ENCODE data around the gene VCAM1.

Gene VCAM1

GRCh38 chr1:100718581-100718980 is 961 bp upstream of the VCAM1 start:
- Histone ChIP-seq H3K4me3 (ENCODE audit: low read depth, low read length) (no peak overlapping the region), H3K9me3 (ENCODE audit: severe bottlenecking) (no peaks in the 10 kb centered on the region), H3K27ac (no peak overlapping the region), H3K36me3 (no peaks in the 10 kb centered on the region), H3K27me3 (ENCODE audit: insufficient read depth, low read depth, severe bottlenecking) (no peaks in the 10 kb centered on the region)
- TF ChIP-seq CTCF (IDR thresholded peaks at IDR 0.05; ENCODE audit: low read depth, low read length), result no peak
- no peak for DNase-seq

GRCh38 chr1:100720101-100720500 is 559 bp downstream of the VCAM1 start:
- H3K9me3 ChIP-seq (ENCODE audit: severe bottlenecking), result no peaks in the 10 kb centered on the region
- H3K27me3 ChIP-seq (ENCODE audit: insufficient read depth, low read depth, severe bottlenecking), result no peaks in the 10 kb centered on the region
- no peak for DNase-seq
- TF ChIP-seq CTCF (IDR thresholded peaks at IDR 0.05; ENCODE audit: low read depth, low read length), result no peak
- H3K36me3 ChIP-seq, result no peaks in the 10 kb centered on the region
- no peak overlapping the region for H3K4me3 ChIP-seq (ENCODE audit: low read depth, low read length)
- no peak overlapping the region for H3K27ac ChIP-seq

DNA sequence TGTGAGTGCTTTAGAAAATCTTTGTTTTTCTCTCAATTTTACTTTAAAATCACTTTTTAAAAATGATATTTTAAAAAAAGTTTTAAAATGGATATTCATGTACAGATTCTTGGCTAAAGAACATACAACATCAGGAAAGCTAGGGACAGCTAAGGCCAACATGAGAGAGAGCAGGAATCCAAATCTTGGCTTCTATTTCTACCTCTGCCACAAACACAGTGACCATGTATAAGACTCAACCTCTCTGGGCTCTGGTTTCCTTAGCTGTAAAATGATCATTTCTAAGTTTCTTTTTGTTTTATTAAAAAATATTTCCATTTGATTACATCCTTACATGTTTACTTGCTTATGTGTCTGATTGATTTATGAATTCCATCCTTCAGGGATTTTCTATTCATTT is 1.2 kb downstream of the VCAM1 start:
- H3K27ac ChIP-seq, result no peak overlapping the region
- no peaks in the 10 kb centered on the region for H3K9me3 ChIP-seq (ENCODE audit: severe bottlenecking)
- no peak for TF ChIP-seq CTCF (IDR thresholded peaks at IDR 0.05; ENCODE audit: low read depth, low read length)
- H3K4me3 ChIP-seq (ENCODE audit: low read depth, low read length), result no peak overlapping the region
- DNase-seq, result no peak
- no peaks in the 10 kb centered on the region for H3K36me3 ChIP-seq
- no peaks in the 10 kb centered on the region for H3K27me3 ChIP-seq (ENCODE audit: insufficient read depth, low read depth, severe bottlenecking)

- no peak for DNase-seq
- H3K36me3 ChIP-seq, result no peaks in the 10 kb centered on the region
- no peak for TF ChIP-seq CTCF (IDR thresholded peaks at IDR 0.05; ENCODE audit: low read depth, low read length)
- no peak overlapping the region for H3K27ac ChIP-seq
- H3K9me3 ChIP-seq (ENCODE audit: severe bottlenecking), result no peaks in the 10 kb centered on the region
- H3K27me3 ChIP-seq (ENCODE audit: insufficient read depth, low read depth, severe bottlenecking), result no peaks in the 10 kb centered on the region
- no peak overlapping the region for H3K4me3 ChIP-seq (ENCODE audit: low read depth, low read length)
Measured at GRCh38 chr1:100721526-100722207, 2.1 kb downstream of the VCAM1 start.

- no peak for DNase-seq
- no peaks in the 10 kb centered on the region for H3K36me3 ChIP-seq
- H3K9me3 ChIP-seq (ENCODE audit: severe bottlenecking), result no peaks in the 10 kb centered on the region
- no peak overlapping the region for H3K27ac ChIP-seq
- H3K27me3 ChIP-seq (ENCODE audit: insufficient read depth, low read depth, severe bottlenecking), result no peaks in the 10 kb centered on the region
- no peak overlapping the region for H3K4me3 ChIP-seq (ENCODE audit: low read depth, low read length)
- TF ChIP-seq CTCF (IDR thresholded peaks at IDR 0.05; ENCODE audit: low read depth, low read length), result no peak
Measured at GRCh38 chr1:100722221-100722620, 2.7 kb downstream of the VCAM1 start.

DNA sequence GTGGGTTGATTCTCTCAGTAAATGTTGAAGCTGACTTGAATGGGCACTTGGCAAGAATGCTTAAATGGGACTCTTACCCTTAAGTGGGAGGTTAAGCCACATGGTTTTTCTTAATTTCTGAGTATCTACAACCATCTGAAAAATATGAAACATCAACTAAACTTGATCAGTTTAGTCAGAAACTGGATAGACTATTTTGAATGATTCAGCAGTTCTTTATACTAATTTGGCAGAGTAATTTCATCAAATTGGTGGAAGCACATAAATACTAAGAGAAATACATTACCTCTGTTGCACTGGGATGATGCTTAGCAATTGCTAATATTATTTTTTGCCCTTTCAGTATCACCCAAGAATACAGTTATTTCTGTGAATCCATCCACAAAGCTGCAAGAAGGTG is 4.7 kb downstream of the VCAM1 start:
- no peaks in the 10 kb centered on the region for H3K27me3 ChIP-seq (ENCODE audit: insufficient read depth, low read depth, severe bottlenecking)
- H3K9me3 ChIP-seq (ENCODE audit: severe bottlenecking), result no peaks in the 10 kb centered on the region
- DNase-seq, result no peak
- TF ChIP-seq CTCF (IDR thresholded peaks at IDR 0.05; ENCODE audit: low read depth, low read length), result no peak
- no peak overlapping the region for H3K27ac ChIP-seq
- no peaks in the 10 kb centered on the region for H3K36me3 ChIP-seq
- no peak overlapping the region for H3K4me3 ChIP-seq (ENCODE audit: low read depth, low read length)
